Astrocyte of the spinal cord (primary cell): ENCODE measurements around the gene BECN2.
"Not testable (repeated sequence)": the region's sequence is repeated elsewhere in the genome, so short reads cannot be mapped to it uniquely, and the experiment has no call there.

ENCODE experiments used
- DNase-seq: peaks from one replicate; pipeline ENCODE4 v3.0.0; 2011; ENCODE audit warnings: low read depth, low spot score
- H3K4me3 ChIP-seq: 2 replicates; pipeline ENCODE4 v1.5.1; 2011; ENCODE audit warnings: low read depth, mild to moderate bottlenecking, low read length, moderate library complexity
- CTCF ChIP-seq: IDR thresholded peaks from 2 replicates; pipeline ENCODE4 v1.5.1; 2012; ENCODE audit warnings: low read depth, mild to moderate bottlenecking, low read length, inconsistent platforms
- in situ Hi-C: cut with HindIII; loops from 2 replicates; pipeline ENCODE4 v1.10.0; 2017; ENCODE audit warnings: low sequenced_read_pairs

Gene BECN2

GRCh38 chr1:241968611-241969010, 11.0 kb downstream of the BECN2 start:
- no peak for DNase-seq
- H3K4me3 ChIP-seq: no peak overlapping the region
- in situ Hi-C loops: no loop called here
- no peak for TF ChIP-seq CTCF

- no peak for TF ChIP-seq CTCF
- H3K4me3 ChIP-seq: no peak overlapping the region
- in situ Hi-C loops: no loop called here
- DNase-seq: peak; percentile 59
Measured at GRCh38 chr1:241972703-241973369, 15.3 kb downstream of the BECN2 start.

GRCh38 chr1:241976229-241976628, 18.7 kb downstream of the BECN2 start:
- no peak for DNase-seq
- in situ Hi-C loops: no loop called here
- no peak overlapping the region for H3K4me3 ChIP-seq
- no peak for TF ChIP-seq CTCF

- in situ Hi-C loops: no loop called here
- H3K4me3 ChIP-seq: no peak overlapping the region
- TF ChIP-seq CTCF: no peak
- no peak for DNase-seq
Measured at GRCh38 chr1:241979071-241979470, 21.5 kb downstream of the BECN2 start.

- in situ Hi-C loops: no loop called here
- no peak for DNase-seq
- no peak for TF ChIP-seq CTCF
- no peak overlapping the region for H3K4me3 ChIP-seq
Measured at GRCh38 chr1:241979926-241980325, 22.4 kb downstream of the BECN2 start.

- peak; percentile 70 for TF ChIP-seq CTCF
- H3K4me3 ChIP-seq: no peak overlapping the region
- peak; percentile 41 for DNase-seq
- in situ Hi-C loops: no loop called here
Measured at GRCh38 chr1:241985787-241986186, 28.2 kb downstream of the BECN2 start.

GRCh38 chr1:241988389-241988930, 30.9 kb downstream of the BECN2 start:
- H3K4me3 ChIP-seq, DNase-seq, in situ Hi-C loops: not testable (repeated sequence)
